H9 (cell line): ENCODE data around the gene SERPINB10. TPM values are rescaled to one million over a fixed set of nuclear protein-coding genes. Genes with fewer than 3 reads are reported as not detected.
"Not testable (repeated sequence)": the region's sequence is repeated elsewhere in the genome, so short reads cannot be mapped to it uniquely, and the experiment has no call there.

Experiments
- DNase-seq: peaks from one replicate; pipeline ENCODE4 v3.0.0-alpha.2; 2017
- H2AFZ ChIP-seq: one replicate; pipeline ENCODE4 v1.6.1; 2013; ENCODE audit warnings: mild to moderate bottlenecking, low read length, control low read depth, moderate library complexity
- H2AK5ac ChIP-seq: 2 replicates; pipeline ENCODE4 v1.6.1; 2013; ENCODE audit warnings: low read length, control low read depth, mixed read lengths; ENCODE audit not compliant: insufficient read length
- H2BK120ac ChIP-seq: one replicate; pipeline ENCODE4 v1.6.1; 2013; ENCODE audit warnings: low read depth, mild to moderate bottlenecking, low read length, control low read depth, inconsistent platforms; ENCODE audit not compliant: poor library complexity, severe bottlenecking
- H2BK12ac ChIP-seq: 2 replicates; pipeline ENCODE4 v1.6.1; 2013; ENCODE audit warnings: low read length, control low read depth, mixed read lengths, low read depth; ENCODE audit not compliant: insufficient read length
- H2BK15ac ChIP-seq: 2 replicates; pipeline ENCODE4 v1.6.1; 2013; ENCODE audit warnings: low read depth, low read length, control low read depth
- H2BK20ac ChIP-seq: one replicate; pipeline ENCODE4 v1.6.1; 2013; ENCODE audit warnings: low read depth, mild to moderate bottlenecking, low read length, control low read depth, inconsistent platforms; ENCODE audit not compliant: poor library complexity, severe bottlenecking
- H2BK5ac ChIP-seq: 2 replicates; pipeline ENCODE4 v1.6.1; 2013; ENCODE audit warnings: low read length, control low read depth, mixed read lengths; ENCODE audit not compliant: insufficient read length
- H3K14ac ChIP-seq: 2 replicates; pipeline ENCODE4 v1.6.1; 2013; ENCODE audit warnings: low read length, control low read depth; ENCODE audit not compliant: insufficient read depth
- H3K18ac ChIP-seq: 2 replicates; pipeline ENCODE4 v1.6.1; 2013; ENCODE audit warnings: low read depth, mild to moderate bottlenecking, mixed read lengths, low read length, control low read depth; ENCODE audit not compliant: insufficient read length
- H3K23ac ChIP-seq: 2 replicates; pipeline ENCODE4 v1.6.1; 2013; ENCODE audit warnings: low read length, control low read depth, mixed read lengths, low read depth; ENCODE audit not compliant: insufficient read length
- H3K23me2 ChIP-seq: 2 replicates; pipeline ENCODE4 v1.6.1; 2013; ENCODE audit warnings: low read depth, mild to moderate bottlenecking, mixed read lengths, low read length, control low read depth; ENCODE audit not compliant: insufficient read length, poor library complexity, severe bottlenecking
- H3K27ac ChIP-seq: 2 replicates; pipeline ENCODE4 v1.5.1; 2013; ENCODE audit warnings: low read length, control low read depth, mixed read lengths, low read depth; ENCODE audit not compliant: insufficient read length
- H3K27me3 ChIP-seq: 2 replicates; pipeline ENCODE4 v1.6.1; 2013; ENCODE audit warnings: low read length, control low read depth, inconsistent platforms; ENCODE audit not compliant: insufficient read depth
- H3K4ac ChIP-seq: 2 replicates; pipeline ENCODE4 v1.6.1; 2013; ENCODE audit warnings: low read depth, mild to moderate bottlenecking, control low read depth, inconsistent platforms, low read length, moderate library complexity
- H3K4me1 ChIP-seq: 2 replicates; pipeline ENCODE4 v1.6.1; 2013; ENCODE audit warnings: low read length, control low read depth, inconsistent platforms; ENCODE audit not compliant: insufficient read depth
- H3K4me2 ChIP-seq: 2 replicates; pipeline ENCODE4 v1.6.1; 2013; ENCODE audit warnings: low read length, control low read depth, mixed read lengths; ENCODE audit not compliant: insufficient read length, insufficient read depth
- H3K56ac ChIP-seq: 2 replicates; pipeline ENCODE4 v1.6.1; 2013; ENCODE audit warnings: low read depth, mild to moderate bottlenecking, mixed read lengths, low read length, control low read depth; ENCODE audit not compliant: insufficient read length
- H3K79me1 ChIP-seq: 2 replicates; pipeline ENCODE4 v1.6.1; 2013; ENCODE audit warnings: low read depth, mild to moderate bottlenecking, moderate library complexity, low read length, control low read depth, inconsistent platforms; ENCODE audit not compliant: insufficient read depth, poor library complexity, severe bottlenecking
- H3K79me2 ChIP-seq: 2 replicates; pipeline ENCODE4 v1.6.1; 2013; ENCODE audit warnings: low read length, control low read depth, inconsistent platforms; ENCODE audit not compliant: insufficient read depth
- H3K9ac ChIP-seq: 2 replicates; pipeline ENCODE4 v1.6.1; 2013; ENCODE audit warnings: low read length, control low read depth, mixed read lengths; ENCODE audit not compliant: insufficient read length; ENCODE audit errors: extremely low read depth
- H3K9me3 ChIP-seq: one replicate; pipeline ENCODE4 v1.6.1; 2013; ENCODE audit warnings: low read depth, low read length, inconsistent platforms; ENCODE audit not compliant: control insufficient read depth
- H3T11ph ChIP-seq: one replicate; pipeline ENCODE4 v1.6.1; 2013; ENCODE audit warnings: mild to moderate bottlenecking, low read length, control low read depth, inconsistent platforms
- H4K20me1 ChIP-seq: one replicate; pipeline ENCODE4 v1.6.1; 2013; ENCODE audit not compliant: control insufficient read depth, insufficient read length, insufficient read depth
- H4K5ac ChIP-seq: 2 replicates; pipeline ENCODE4 v1.6.1; 2013; ENCODE audit warnings: low read depth, mild to moderate bottlenecking, mixed read lengths, low read length, control low read depth; ENCODE audit not compliant: insufficient read length
- H4K8ac ChIP-seq: replicated peaks from 2 replicates; pipeline ENCODE4 v1.6.1; 2013; ENCODE audit warnings: low read length, control low read depth, mixed read lengths, low read depth; ENCODE audit not compliant: insufficient read length
- H4K91ac ChIP-seq: 2 replicates; pipeline ENCODE4 v1.6.1; 2013; ENCODE audit warnings: low read depth, mild to moderate bottlenecking, moderate library complexity, mixed read lengths, low read length, control low read depth; ENCODE audit not compliant: insufficient read length
- H3K27ac Mint-ChIP-seq, 3 experiments: 2 replicates in 2 of 3; 3 replicates in 1 of 3; pipeline ENCODE4 v1.8.0; 2020 to 2021; ENCODE audit warnings: mixed read lengths in 3 of 3, mild to moderate bottlenecking in 1 of 3, moderate library complexity in 1 of 3
- H3K27me3 Mint-ChIP-seq: 2 replicates; pipeline ENCODE4 v1.8.0; 2021; ENCODE audit warnings: low read depth, mild to moderate bottlenecking, moderate library complexity, mixed read lengths
- H3K36me3 Mint-ChIP-seq, 3 experiments: 2 replicates in 2 of 3; 3 replicates in 1 of 3; pipeline ENCODE4 v1.8.0; 2020 to 2021; ENCODE audit warnings: low read depth in 3 of 3, mixed read lengths in 3 of 3; ENCODE audit not compliant: insufficient read depth in 1 of 3
- H3K4me1 Mint-ChIP-seq, 2 experiments: 2 replicates each; pipeline ENCODE4 v1.8.0; 2020; ENCODE audit warnings: mixed read lengths in 2 of 2
- H3K4me3 Mint-ChIP-seq, 2 experiments: 2 replicates in 1 of 2; 3 replicates in 1 of 2; pipeline ENCODE4 v1.8.0; 2020 to 2021; ENCODE audit warnings: mild to moderate bottlenecking in 2 of 2, mixed read lengths in 2 of 2, moderate library complexity in 1 of 2
- H3K9me3 Mint-ChIP-seq, 2 experiments: 2 replicates in 1 of 2; 3 replicates in 1 of 2; pipeline ENCODE4 v1.8.0; 2020; ENCODE audit warnings: mild to moderate bottlenecking in 2 of 2, mixed read lengths in 2 of 2, moderate library complexity in 1 of 2
- WGBS: extraction: QIAGEN DNeasy Blood & Tissue Kit; methylation state at CpG from one replicate; pipeline ENCODE4 v1.1.7; 2013; ENCODE audit warnings: missing lambda C conversion rate, low lambda C conversion rate, mixed read lengths; ENCODE audit not compliant: insufficient read length; ENCODE audit errors: extremely low coverage; 5-methylcytosine and 5-hydroxymethylcytosine counted together
- total RNA-seq: library from RNA; stranded (reverse); gene quantifications from 2 replicates; pipeline ENCODE4 v1.2.1, GENCODE V29; 2021
- TF ChIP-seq, protein P1 (sequence below): fragments of 200-600 bp; sonication (generic); conservative IDR thresholded peaks from 3 replicates; pipeline ENCODE4 v1.8.0; 2021; ENCODE audit warnings: antibody characterized with exemption, mild to moderate bottlenecking

SERPINB10 gene
- total RNA-seq, 1 experiment from 2014 or later: not detected

DNA sequence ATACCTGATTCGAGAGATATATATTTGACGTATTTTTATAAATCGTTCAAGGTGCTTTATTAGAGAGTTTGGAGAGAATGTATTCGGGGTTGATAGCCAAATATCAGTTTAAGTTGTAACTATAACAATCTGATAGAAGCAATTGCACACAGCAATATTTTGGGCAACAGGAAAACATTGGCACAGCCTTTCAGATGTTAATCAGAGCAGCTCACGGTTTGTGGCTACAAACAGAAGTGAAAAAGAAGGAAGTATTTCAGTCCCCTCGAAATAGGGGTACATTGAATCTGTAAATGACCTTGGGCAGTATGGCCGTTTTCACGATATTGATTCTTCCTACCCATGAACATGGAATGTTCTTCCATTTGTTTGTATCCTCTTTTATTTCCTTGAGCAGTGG, 20.6 kb downstream of the SERPINB10 start:
- Histone ChIP-seq H2BK15ac (no peak overlapping the region), H2BK12ac (no peak overlapping the region)
- no peak for DNase-seq

DNA sequence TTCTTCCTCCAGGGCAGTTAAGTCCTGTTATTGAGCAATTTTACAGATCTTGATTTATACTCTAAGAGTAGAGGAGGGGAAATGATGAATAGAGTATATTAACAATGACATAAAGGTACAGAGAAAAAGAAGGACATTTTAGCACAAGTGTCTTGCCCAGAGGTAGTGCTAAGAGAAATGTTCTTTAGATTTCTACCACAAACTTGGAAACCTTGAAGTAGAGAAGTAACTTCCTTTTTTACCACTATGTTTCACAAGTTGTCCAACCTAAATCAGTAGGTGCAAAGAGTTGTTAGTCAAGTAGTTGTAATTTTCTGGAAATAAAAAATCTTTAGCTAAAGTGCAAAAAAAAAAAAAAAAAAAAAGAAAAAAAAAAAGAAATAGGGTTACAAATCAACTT, 21.6 kb downstream of the SERPINB10 start:
- H3K14ac ChIP-seq, H4K20me1 ChIP-seq, H2BK12ac ChIP-seq, H3K23me2 ChIP-seq, H2AFZ ChIP-seq, DNase-seq, H2BK120ac ChIP-seq, H3K4ac ChIP-seq, H3K4me3 Mint-ChIP-seq, H3K9ac ChIP-seq, H4K91ac ChIP-seq, H2BK5ac ChIP-seq, H3K36me3 Mint-ChIP-seq, H2AK5ac ChIP-seq, H4K8ac ChIP-seq, H3K27me3 Mint-ChIP-seq, H3K79me2 ChIP-seq, H3K56ac ChIP-seq, H3K27ac ChIP-seq, H3T11ph ChIP-seq, H2BK20ac ChIP-seq, H4K5ac ChIP-seq, H3K9me3 ChIP-seq, H3K4me1 ChIP-seq, H3K18ac ChIP-seq, H3K9me3 Mint-ChIP-seq, H3K27ac Mint-ChIP-seq, H3K27me3 ChIP-seq, H3K4me2 ChIP-seq, H3K4me1 Mint-ChIP-seq, H2BK15ac ChIP-seq, H3K79me1 ChIP-seq, H3K23ac ChIP-seq: not testable (repeated sequence)

More for the DNA sequence above, 20.6 kb downstream of the SERPINB10 start:
- Mint-ChIP-seq H3K27me3 (no peaks in the 10 kb centered on the region; the same call in 1 of the 2 replicates), H3K27ac (no peak overlapping the region), H3K4me3 (no peak overlapping the region), H3K4me1 (no peaks in the 10 kb centered on the region), H3K9me3 (no peaks in the 10 kb centered on the region), H3K36me3 (no peaks in the 10 kb centered on the region)
- WGBS: 100% methylated on average over 2 of the region's 8 CpGs
- H2BK120ac ChIP-seq: no peak overlapping the region
- H4K5ac ChIP-seq: no peak overlapping the region
- H3K4me1 ChIP-seq: no peaks in the 10 kb centered on the region
- H4K91ac ChIP-seq: no peak overlapping the region
- H3K56ac ChIP-seq: no peak overlapping the region
- no peaks in the 10 kb centered on the region for H3K9me3 ChIP-seq
- TF ChIP-seq, protein P1, sequence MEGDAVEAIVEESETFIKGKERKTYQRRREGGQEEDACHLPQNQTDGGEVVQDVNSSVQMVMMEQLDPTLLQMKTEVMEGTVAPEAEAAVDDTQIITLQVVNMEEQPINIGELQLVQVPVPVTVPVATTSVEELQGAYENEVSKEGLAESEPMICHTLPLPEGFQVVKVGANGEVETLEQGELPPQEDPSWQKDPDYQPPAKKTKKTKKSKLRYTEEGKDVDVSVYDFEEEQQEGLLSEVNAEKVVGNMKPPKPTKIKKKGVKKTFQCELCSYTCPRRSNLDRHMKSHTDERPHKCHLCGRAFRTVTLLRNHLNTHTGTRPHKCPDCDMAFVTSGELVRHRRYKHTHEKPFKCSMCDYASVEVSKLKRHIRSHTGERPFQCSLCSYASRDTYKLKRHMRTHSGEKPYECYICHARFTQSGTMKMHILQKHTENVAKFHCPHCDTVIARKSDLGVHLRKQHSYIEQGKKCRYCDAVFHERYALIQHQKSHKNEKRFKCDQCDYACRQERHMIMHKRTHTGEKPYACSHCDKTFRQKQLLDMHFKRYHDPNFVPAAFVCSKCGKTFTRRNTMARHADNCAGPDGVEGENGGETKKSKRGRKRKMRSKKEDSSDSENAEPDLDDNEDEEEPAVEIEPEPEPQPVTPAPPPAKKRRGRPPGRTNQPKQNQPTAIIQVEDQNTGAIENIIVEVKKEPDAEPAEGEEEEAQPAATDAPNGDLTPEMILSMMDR: no peak
- no peak overlapping the region for H3K27ac ChIP-seq
- H3K27me3 ChIP-seq: no peaks in the 10 kb centered on the region
- no peak overlapping the region for H2BK5ac ChIP-seq
- no peaks in the 10 kb centered on the region for H3K23me2 ChIP-seq
- no peak overlapping the region for H3K4ac ChIP-seq
- H4K8ac ChIP-seq: no peak overlapping the region
- no peak overlapping the region for H2AFZ ChIP-seq
- H3K79me1 ChIP-seq: no peaks in the 10 kb centered on the region
- no peak overlapping the region for H3K23ac ChIP-seq
- H3K9ac ChIP-seq: no peak overlapping the region
- H2BK20ac ChIP-seq: no peak overlapping the region
- H3K14ac ChIP-seq: no peak overlapping the region
- H3T11ph ChIP-seq: no peak overlapping the region
- no peak overlapping the region for H3K18ac ChIP-seq
- no peaks in the 10 kb centered on the region for H4K20me1 ChIP-seq
- H2AK5ac ChIP-seq: no peak overlapping the region
- no peak overlapping the region for H3K4me2 ChIP-seq
- no peaks in the 10 kb centered on the region for H3K79me2 ChIP-seq
